WTC11 (cell line): ENCODE results near the gene KCNT1. TPM values are rescaled to one million over a fixed set of nuclear protein-coding genes. Genes with fewer than 3 reads are reported as not detected.

ENCODE experiments used
- ATAC-seq: fragments of 200-7000 bp; cut with Tn5 transposase; 2 replicates; pipeline ENCODE4 v1.10.0; 2021; ENCODE audit warnings: mild to moderate bottlenecking, moderate library complexity
- CTCF ChIA-PET: fragments of 300-600 bp; sonication (Branson Sonifier 250); formaldehyde crosslinking; loops from one replicate; lab custom pipeline; 2021; ENCODE audit warnings: antibody characterized with exemption; lab: Charles Lee
- POLR2A ChIA-PET: fragments of 350-600 bp; sonication (Branson Sonifier 250); formaldehyde crosslinking; loops from one replicate; lab custom pipeline; 2021; ENCODE audit warnings: antibody characterized with exemption; lab: Charles Lee
- DNase-seq: peaks from one replicate; pipeline ENCODE4 v3.0.0; 2021; ENCODE audit warnings: low spot score
- H3K27ac Mint-ChIP-seq: 2 replicates; pipeline ENCODE4 v1.8.0; 2021; ENCODE audit warnings: mixed read lengths
- H3K27me3 Mint-ChIP-seq: 2 replicates; pipeline ENCODE4 v1.8.0; 2021; ENCODE audit warnings: low read depth, mild to moderate bottlenecking, moderate library complexity, mixed read lengths
- H3K36me3 Mint-ChIP-seq: 2 replicates; pipeline ENCODE4 v1.8.0; 2021; ENCODE audit warnings: mixed read lengths
- H3K4me1 Mint-ChIP-seq: 2 replicates; pipeline ENCODE4 v1.8.0; 2022; ENCODE audit warnings: mixed read lengths
- H3K4me3 Mint-ChIP-seq: 2 replicates; pipeline ENCODE4 v1.8.0; 2021; ENCODE audit warnings: mild to moderate bottlenecking, moderate library complexity, mixed read lengths
- H3K9me3 Mint-ChIP-seq: 2 replicates; pipeline ENCODE4 v1.8.0; 2021; ENCODE audit warnings: mixed read lengths
- ATF1 ChIP-seq: sonication (generic); formaldehyde crosslinking; IDR thresholded peaks from 2 replicates; pipeline ENCODE4 v1.8.1; 2023; ENCODE audit warnings: mild to moderate bottlenecking, moderate library complexity, missing genetic modification reagents
- CREB1 ChIP-seq: sonication (generic); formaldehyde crosslinking; IDR thresholded peaks from 2 replicates; pipeline ENCODE4 v1.8.0; 2023; ENCODE audit warnings: mild to moderate bottlenecking, missing genetic modification reagents
- CREM ChIP-seq: sonication (generic); formaldehyde crosslinking; IDR thresholded peaks from 2 replicates; pipeline ENCODE4 v1.8.1; 2022; ENCODE audit warnings: mild to moderate bottlenecking, missing genetic modification reagents, moderate library complexity
- NR1H2 ChIP-seq: sonication (generic); formaldehyde crosslinking; IDR thresholded peaks from 2 replicates; pipeline ENCODE4 v1.9.0; 2021; ENCODE audit warnings: mild to moderate bottlenecking, moderate library complexity, missing genetic modification reagents
- NR2C2 ChIP-seq: sonication (generic); formaldehyde crosslinking; IDR thresholded peaks from 2 replicates; pipeline ENCODE4 v1.8.0; 2022; ENCODE audit warnings: mild to moderate bottlenecking, missing genetic modification reagents
- OVOL2 ChIP-seq: fragments of 250-450 bp; sonication (Bioruptor Pico); IDR thresholded peaks from 2 replicates; pipeline ENCODE4 v1.9.0; 2021; ENCODE audit warnings: mild to moderate bottlenecking, borderline replicate concordance
- RORB ChIP-seq: fragments of 250-450 bp; sonication (Bioruptor Pico); IDR thresholded peaks from 2 replicates; pipeline ENCODE4 v1.9.0; 2021; ENCODE audit warnings: mild to moderate bottlenecking
- TP53 ChIP-seq: sonication (generic); formaldehyde crosslinking; IDR thresholded peaks from 2 replicates; pipeline ENCODE4 v1.8.1; 2023; ENCODE audit warnings: mild to moderate bottlenecking, missing genetic modification reagents
- ZNF121 ChIP-seq: sonication (generic); formaldehyde crosslinking; IDR thresholded peaks from 2 replicates; pipeline ENCODE4 v1.8.0; 2023; ENCODE audit warnings: missing genetic modification reagents
- total RNA-seq: library from RNA; stranded (reverse); gene quantifications from 3 replicates; pipeline ENCODE4 v1.2.3, GENCODE V29; 2021
- TF ChIP-seq, protein P1 (sequence below): sonication (generic); formaldehyde crosslinking; IDR thresholded peaks from 2 replicates; pipeline ENCODE4 v1.8.1; 2023; ENCODE audit warnings: mild to moderate bottlenecking, missing genetic modification reagents, moderate library complexity
- TF ChIP-seq, protein P2 (sequence below): fragments of 250-450 bp; sonication (Bioruptor Pico); IDR thresholded peaks from 2 replicates; pipeline ENCODE4 v1.9.0; 2021; ENCODE audit warnings: moderate library complexity, mild to moderate bottlenecking, inconsistent platforms, borderline replicate concordance
- TF ChIP-seq, protein P3 (sequence below): sonication (generic); formaldehyde crosslinking; IDR thresholded peaks from 2 replicates; pipeline ENCODE4 v1.8.0; 2023; ENCODE audit warnings: mild to moderate bottlenecking, missing genetic modification reagents
- TF ChIP-seq, protein P4 (sequence below): sonication (generic); formaldehyde crosslinking; conservative IDR thresholded peaks from 2 replicates; pipeline ENCODE4 v1.8.1; 2023; ENCODE audit warnings: mild to moderate bottlenecking, low read depth, missing genetic modification reagents, moderate library complexity
- TF ChIP-seq, protein P5 (sequence below): fragments of 250-450 bp; sonication (Bioruptor Pico); IDR thresholded peaks from 2 replicates; pipeline ENCODE4 v1.9.0; 2021; ENCODE audit warnings: mild to moderate bottlenecking
- TF ChIP-seq, protein P6 (sequence below): sonication (generic); formaldehyde crosslinking; IDR thresholded peaks from 2 replicates; pipeline ENCODE4 v1.8.0; 2023; ENCODE audit warnings: missing genetic modification reagents
- TF ChIP-seq, protein P7 (sequence below): sonication (generic); formaldehyde crosslinking; IDR thresholded peaks from 2 replicates; pipeline ENCODE4 v1.8.1; 2023; ENCODE audit warnings: mild to moderate bottlenecking, missing genetic modification reagents, moderate library complexity

Gene KCNT1
- total RNA-seq, 1 experiment from 2014 or later, result 0.13 TPM

DNA sequence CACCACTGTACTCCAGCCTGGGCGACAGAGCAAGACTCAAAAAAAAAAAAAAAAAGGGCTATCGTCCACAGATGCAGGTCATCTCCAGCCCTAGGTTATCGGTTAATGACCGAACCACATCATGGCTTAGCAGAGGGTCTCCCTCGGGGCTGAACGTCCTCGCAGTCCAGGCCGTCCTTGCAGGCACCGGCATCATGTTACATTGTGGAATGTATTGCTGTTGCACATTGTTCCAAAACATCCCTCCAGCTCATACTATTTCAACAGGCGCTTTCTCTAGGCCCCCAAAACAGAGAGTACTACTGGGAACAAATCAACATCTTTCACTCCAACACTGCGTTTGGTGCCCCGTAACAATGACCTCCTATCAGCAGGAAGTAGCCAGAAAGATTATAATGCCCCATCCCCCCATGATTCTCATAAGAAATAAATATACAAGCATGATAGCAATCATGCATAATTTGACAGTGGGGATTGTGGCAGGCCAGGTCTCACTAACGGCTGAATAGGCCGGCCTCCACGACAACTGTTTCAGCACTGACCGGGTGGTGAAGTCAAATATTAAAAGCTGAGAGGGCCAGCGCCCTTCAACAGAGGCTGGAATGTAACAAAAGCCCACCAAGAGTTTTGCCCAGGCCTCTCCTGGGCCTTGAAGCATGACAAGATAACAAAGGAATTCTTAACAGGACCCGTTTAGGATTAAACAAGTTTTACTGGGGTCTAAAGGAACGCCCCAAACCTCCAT is 40.0 kb upstream of the KCNT1 start:
- Mint-ChIP-seq H3K27ac (no peak overlapping the region), H3K4me3 (no peak overlapping the region), H3K4me1 (peaks cover 6% of the 10 kb centered on the region), H3K36me3 (peaks cover 13% of the 10 kb centered on the region), H3K27me3 (no peaks in the 10 kb centered on the region), H3K9me3 (peaks cover 8% of the 10 kb centered on the region)
- DNase-seq (no peak), ATAC-seq (no peak)
- TF ChIP-seq ATF1 (CRISPR knock-in tag), result no peak
- no peak for TF ChIP-seq NR2C2 (CRISPR knock-in tag)
- TF ChIP-seq, protein P1, sequence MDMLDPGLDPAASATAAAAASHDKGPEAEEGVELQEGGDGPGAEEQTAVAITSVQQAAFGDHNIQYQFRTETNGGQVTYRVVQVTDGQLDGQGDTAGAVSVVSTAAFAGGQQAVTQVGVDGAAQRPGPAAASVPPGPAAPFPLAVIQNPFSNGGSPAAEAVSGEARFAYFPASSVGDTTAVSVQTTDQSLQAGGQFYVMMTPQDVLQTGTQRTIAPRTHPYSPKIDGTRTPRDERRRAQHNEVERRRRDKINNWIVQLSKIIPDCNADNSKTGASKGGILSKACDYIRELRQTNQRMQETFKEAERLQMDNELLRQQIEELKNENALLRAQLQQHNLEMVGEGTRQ, result no peak
- no peak for TF ChIP-seq RORB (CRISPR knock-in tag)
- no peak for TF ChIP-seq NR1H2
- TF ChIP-seq, protein P2, sequence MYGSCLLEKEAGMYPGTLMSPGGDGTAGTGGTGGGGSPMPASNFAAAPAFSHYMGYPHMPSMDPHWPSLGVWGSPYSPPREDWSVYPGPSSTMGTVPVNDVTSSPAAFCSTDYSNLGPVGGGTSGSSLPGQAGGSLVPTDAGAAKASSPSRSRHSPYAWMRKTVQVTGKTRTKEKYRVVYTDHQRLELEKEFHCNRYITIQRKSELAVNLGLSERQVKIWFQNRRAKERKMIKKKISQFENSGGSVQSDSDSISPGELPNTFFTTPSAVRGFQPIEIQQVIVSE (CRISPR knock-in tag), result no peak
- TF ChIP-seq TP53 (CRISPR knock-in tag), result no peak
- no peak for TF ChIP-seq OVOL2 (CRISPR knock-in tag)
- no peak for TF ChIP-seq ZNF121 (CRISPR knock-in tag)
- ChIA-PET POLR2A (no interaction called here), CTCF (no interaction called here)

DNA sequence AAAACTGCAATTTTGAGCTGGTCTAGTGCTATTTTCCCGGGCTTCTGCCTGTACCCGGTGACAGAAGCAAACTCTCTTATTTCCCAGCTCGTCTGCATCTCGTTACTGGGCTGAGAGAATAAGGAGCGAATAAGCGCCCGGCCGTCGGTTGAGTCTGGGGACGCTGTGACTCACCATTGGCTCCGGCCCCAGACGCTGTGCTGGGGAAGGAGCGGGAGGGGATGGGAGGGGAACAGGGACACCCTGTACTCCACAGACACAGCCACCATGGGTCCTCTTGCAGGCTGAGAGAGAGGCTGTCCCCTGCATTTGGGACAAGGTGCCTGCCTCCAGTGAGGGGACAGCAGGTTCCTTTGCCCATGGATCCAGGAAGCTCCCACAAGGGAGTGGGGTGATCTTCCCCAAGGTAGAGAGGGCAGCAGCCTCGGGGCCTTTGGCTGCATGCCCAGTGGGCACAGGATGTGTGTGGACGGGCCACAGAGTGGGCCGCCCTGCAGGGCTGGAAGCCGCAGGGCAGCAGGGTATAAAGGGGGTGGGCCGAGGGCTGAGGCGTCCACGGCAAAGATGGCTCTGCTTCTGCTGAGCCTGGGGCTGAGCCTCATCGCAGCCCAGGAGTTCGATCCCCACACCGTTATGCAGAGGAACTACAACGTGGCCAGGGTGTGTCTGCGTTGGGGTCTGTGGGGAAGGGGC is 39.1 kb upstream of the KCNT1 start, which contains the start of gene LCN9:
LCN9 (plus strand) TSS at position 552 of the 693 bp plus-strand sequence; CDS start at position 565, 13 bp downstream.
- no peak within 1 kb of the TSS for H3K4me3 Mint-ChIP-seq
- DNase-seq (no peak), ATAC-seq (no peak)
- peaks cover 6% of the 10 kb centered on the region for H3K9me3 Mint-ChIP-seq
- CTCF ChIA-PET, result no interaction called here
- TF ChIP-seq, protein P3, sequence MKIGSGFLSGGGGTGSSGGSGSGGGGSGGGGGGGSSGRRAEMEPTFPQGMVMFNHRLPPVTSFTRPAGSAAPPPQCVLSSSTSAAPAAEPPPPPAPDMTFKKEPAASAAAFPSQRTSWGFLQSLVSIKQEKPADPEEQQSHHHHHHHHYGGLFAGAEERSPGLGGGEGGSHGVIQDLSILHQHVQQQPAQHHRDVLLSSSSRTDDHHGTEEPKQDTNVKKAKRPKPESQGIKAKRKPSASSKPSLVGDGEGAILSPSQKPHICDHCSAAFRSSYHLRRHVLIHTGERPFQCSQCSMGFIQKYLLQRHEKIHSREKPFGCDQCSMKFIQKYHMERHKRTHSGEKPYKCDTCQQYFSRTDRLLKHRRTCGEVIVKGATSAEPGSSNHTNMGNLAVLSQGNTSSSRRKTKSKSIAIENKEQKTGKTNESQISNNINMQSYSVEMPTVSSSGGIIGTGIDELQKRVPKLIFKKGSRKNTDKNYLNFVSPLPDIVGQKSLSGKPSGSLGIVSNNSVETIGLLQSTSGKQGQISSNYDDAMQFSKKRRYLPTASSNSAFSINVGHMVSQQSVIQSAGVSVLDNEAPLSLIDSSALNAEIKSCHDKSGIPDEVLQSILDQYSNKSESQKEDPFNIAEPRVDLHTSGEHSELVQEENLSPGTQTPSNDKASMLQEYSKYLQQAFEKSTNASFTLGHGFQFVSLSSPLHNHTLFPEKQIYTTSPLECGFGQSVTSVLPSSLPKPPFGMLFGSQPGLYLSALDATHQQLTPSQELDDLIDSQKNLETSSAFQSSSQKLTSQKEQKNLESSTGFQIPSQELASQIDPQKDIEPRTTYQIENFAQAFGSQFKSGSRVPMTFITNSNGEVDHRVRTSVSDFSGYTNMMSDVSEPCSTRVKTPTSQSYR, result no peak
- TF ChIP-seq OVOL2 (CRISPR knock-in tag) (no peak), CREB1 (no peak), NR1H2 (no peak), CREM (CRISPR knock-in tag) (no peak)
- TF ChIP-seq, protein P4, sequence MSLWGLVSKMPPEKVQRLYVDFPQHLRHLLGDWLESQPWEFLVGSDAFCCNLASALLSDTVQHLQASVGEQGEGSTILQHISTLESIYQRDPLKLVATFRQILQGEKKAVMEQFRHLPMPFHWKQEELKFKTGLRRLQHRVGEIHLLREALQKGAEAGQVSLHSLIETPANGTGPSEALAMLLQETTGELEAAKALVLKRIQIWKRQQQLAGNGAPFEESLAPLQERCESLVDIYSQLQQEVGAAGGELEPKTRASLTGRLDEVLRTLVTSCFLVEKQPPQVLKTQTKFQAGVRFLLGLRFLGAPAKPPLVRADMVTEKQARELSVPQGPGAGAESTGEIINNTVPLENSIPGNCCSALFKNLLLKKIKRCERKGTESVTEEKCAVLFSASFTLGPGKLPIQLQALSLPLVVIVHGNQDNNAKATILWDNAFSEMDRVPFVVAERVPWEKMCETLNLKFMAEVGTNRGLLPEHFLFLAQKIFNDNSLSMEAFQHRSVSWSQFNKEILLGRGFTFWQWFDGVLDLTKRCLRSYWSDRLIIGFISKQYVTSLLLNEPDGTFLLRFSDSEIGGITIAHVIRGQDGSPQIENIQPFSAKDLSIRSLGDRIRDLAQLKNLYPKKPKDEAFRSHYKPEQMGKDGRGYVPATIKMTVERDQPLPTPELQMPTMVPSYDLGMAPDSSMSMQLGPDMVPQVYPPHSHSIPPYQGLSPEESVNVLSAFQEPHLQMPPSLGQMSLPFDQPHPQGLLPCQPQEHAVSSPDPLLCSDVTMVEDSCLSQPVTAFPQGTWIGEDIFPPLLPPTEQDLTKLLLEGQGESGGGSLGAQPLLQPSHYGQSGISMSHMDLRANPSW (CRISPR knock-in tag), result no peak
- TF ChIP-seq, protein P5, sequence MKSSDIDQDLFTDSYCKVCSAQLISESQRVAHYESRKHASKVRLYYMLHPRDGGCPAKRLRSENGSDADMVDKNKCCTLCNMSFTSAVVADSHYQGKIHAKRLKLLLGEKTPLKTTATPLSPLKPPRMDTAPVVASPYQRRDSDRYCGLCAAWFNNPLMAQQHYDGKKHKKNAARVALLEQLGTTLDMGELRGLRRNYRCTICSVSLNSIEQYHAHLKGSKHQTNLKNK (CRISPR knock-in tag), result no peak
- TF ChIP-seq, protein P1, result no peak
- TF ChIP-seq, protein P6, sequence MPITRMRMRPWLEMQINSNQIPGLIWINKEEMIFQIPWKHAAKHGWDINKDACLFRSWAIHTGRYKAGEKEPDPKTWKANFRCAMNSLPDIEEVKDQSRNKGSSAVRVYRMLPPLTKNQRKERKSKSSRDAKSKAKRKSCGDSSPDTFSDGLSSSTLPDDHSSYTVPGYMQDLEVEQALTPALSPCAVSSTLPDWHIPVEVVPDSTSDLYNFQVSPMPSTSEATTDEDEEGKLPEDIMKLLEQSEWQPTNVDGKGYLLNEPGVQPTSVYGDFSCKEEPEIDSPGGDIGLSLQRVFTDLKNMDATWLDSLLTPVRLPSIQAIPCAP, result no peak
- TF ChIP-seq, protein P7, sequence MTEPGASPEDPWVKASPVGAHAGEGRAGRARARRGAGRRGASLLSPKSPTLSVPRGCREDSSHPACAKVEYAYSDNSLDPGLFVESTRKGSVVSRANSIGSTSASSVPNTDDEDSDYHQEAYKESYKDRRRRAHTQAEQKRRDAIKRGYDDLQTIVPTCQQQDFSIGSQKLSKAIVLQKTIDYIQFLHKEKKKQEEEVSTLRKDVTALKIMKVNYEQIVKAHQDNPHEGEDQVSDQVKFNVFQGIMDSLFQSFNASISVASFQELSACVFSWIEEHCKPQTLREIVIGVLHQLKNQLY, result no peak
- no peak within 1 kb of the TSS for H3K27ac Mint-ChIP-seq
- H3K27me3 Mint-ChIP-seq, result no peaks in the 10 kb centered on the region
- POLR2A ChIA-PET, result no interaction called here
- H3K36me3 Mint-ChIP-seq, result peaks cover 8% of the 10 kb centered on the region
- H3K4me1 Mint-ChIP-seq, result peaks cover 6% of the 10 kb centered on the region
